Endothelial cell of umbilical vein (primary cell): ENCODE results near the gene MYO1A. TPM values are rescaled to one million over a fixed set of nuclear protein-coding genes. Genes with fewer than 3 reads are reported as not detected.

Experiments
- BruUV-seq: library from RNA; stranded (reverse); fragments of 400-500 nt; replicated peaks from 2 replicates; lab custom pipeline; 2021; lab: Mats Ljungman, UMichigan
- CTCF ChIA-PET: fragments of 300-600, 350-600 bp; sonication (Branson Sonifier 250); formaldehyde crosslinking; loops from one replicate; lab custom pipeline; 2021; ENCODE audit warnings: antibody characterized with exemption, inconsistent platforms; lab: Charles Lee
- POLR2A ChIA-PET: fragments of 300-600, 350-600 bp; sonication (Branson Sonifier 250); formaldehyde crosslinking; loops from one replicate; lab custom pipeline; 2021; ENCODE audit warnings: antibody characterized with exemption, inconsistent platforms; lab: Charles Lee
- DNase-seq: peaks from one replicate; pipeline ENCODE4 v3.0.0-alpha.2; 2011; ENCODE audit warnings: low read depth, low spot score
- FAIRE-seq: peaks from 2 replicates; lab custom pipeline; 2011; peaks lifted over from hg19 to GRCh38; lab: Jason Lieb, UNC
- H2AFZ ChIP-seq: 2 replicates; pipeline ENCODE4 v1.6.0; 2012; ENCODE audit warnings: low read depth, low read length, control low read depth, inconsistent platforms
- H3K27ac ChIP-seq: 2 replicates; pipeline ENCODE4 v1.5.1; 2011; ENCODE audit warnings: low read depth, mild to moderate bottlenecking, control low read depth, low read length, moderate library complexity; ENCODE audit not compliant: insufficient read depth
- H3K27me3 ChIP-seq, 2 experiments: 2 replicates each; pipeline versions ENCODE4 v1.6.0 to v1.6.1; 2011; ENCODE audit warnings: low read length in 2 of 2, mixed read lengths in 1 of 2; ENCODE audit not compliant: control insufficient read depth in 2 of 2, insufficient read depth in 2 of 2
- H3K36me3 ChIP-seq, 2 experiments: 2 replicates in 1 of 2; 3 replicates in 1 of 2; pipeline ENCODE4 v1.5.1; 2011; ENCODE audit warnings: low read length in 2 of 2, mild to moderate bottlenecking in 1 of 2, moderate library complexity in 1 of 2; ENCODE audit not compliant: control insufficient read depth in 2 of 2, insufficient read depth in 2 of 2; ENCODE audit errors: extremely low read depth in 1 of 2
- H3K4me1 ChIP-seq: 3 replicates; pipeline ENCODE4 v1.5.1; 2011; ENCODE audit warnings: mild to moderate bottlenecking, low read length; ENCODE audit not compliant: control insufficient read depth, insufficient read depth; ENCODE audit errors: extremely low read depth
- H3K4me2 ChIP-seq: 2 replicates; pipeline ENCODE4 v1.6.1; 2011; ENCODE audit warnings: low read length, control low read depth, mixed read lengths; ENCODE audit not compliant: insufficient read depth
- H3K4me3 ChIP-seq, 3 experiments: fragments of 200-600 bp in 1 of 3; sonication (generic), shearing (Covaris generic) in 1 of 3; replicated peaks in 1 of 3; 2 replicates each; pipeline ENCODE4 v1.5.1; 2011 to 2016; ENCODE audit warnings: control low read depth in 3 of 3, low read length in 3 of 3, mild to moderate bottlenecking in 2 of 3, inconsistent platforms in 1 of 3, low read depth in 1 of 3, moderate library complexity in 1 of 3; ENCODE audit not compliant: insufficient read depth in 1 of 3
- H3K79me2 ChIP-seq: 2 replicates; pipeline ENCODE4 v1.6.0; 2012; ENCODE audit warnings: low read length, inconsistent platforms; ENCODE audit not compliant: control insufficient read depth, insufficient read depth
- H3K9ac ChIP-seq: replicated peaks from 2 replicates; pipeline ENCODE3; 2011; ENCODE audit warnings: low read length, control low read depth; ENCODE audit not compliant: insufficient read depth; ENCODE audit errors: extremely low read depth
- H3K9me1 ChIP-seq: replicated peaks from 3 replicates; pipeline ENCODE4 v1.6.0; 2011; ENCODE audit warnings: mild to moderate bottlenecking, low read length; ENCODE audit not compliant: control insufficient read depth, insufficient read depth; ENCODE audit errors: extremely low read depth
- H3K9me3 ChIP-seq: replicated peaks from 2 replicates; pipeline ENCODE4 v1.5.1; 2012; ENCODE audit warnings: low read length, inconsistent platforms; ENCODE audit not compliant: control insufficient read depth, insufficient read depth
- H4K20me1 ChIP-seq: replicated peaks from 2 replicates; pipeline ENCODE3; 2011; ENCODE audit warnings: mild to moderate bottlenecking, low read length; ENCODE audit not compliant: control insufficient read depth, insufficient read depth; ENCODE audit errors: extremely low read depth
- EZH2 ChIP-seq: IDR thresholded peaks from 2 replicates; pipeline ENCODE4 v1.6.1; 2012; ENCODE audit warnings: borderline replicate concordance, low read depth, mild to moderate bottlenecking, moderate library complexity, low read length, inconsistent platforms; ENCODE audit not compliant: severe bottlenecking
- FOS ChIP-seq: IDR thresholded peaks from 2 replicates; pipeline ENCODE4 v1.6.1; 2011; ENCODE audit warnings: mild to moderate bottlenecking, low read length, moderate library complexity, borderline replicate concordance; ENCODE audit not compliant: insufficient read depth
- GATA2 ChIP-seq: IDR thresholded peaks from 2 replicates; pipeline ENCODE4 v1.7.0; 2011; ENCODE audit warnings: low read depth, mild to moderate bottlenecking, moderate library complexity, mixed read lengths, low read length; ENCODE audit not compliant: insufficient read length, insufficient read depth
- JUN ChIP-seq: IDR thresholded peaks from 2 replicates; pipeline ENCODE4 v1.6.1; 2011; ENCODE audit warnings: borderline replicate concordance, low read depth; ENCODE audit not compliant: insufficient read length, insufficient read depth
- MYC ChIP-seq: IDR thresholded peaks from one replicate; pipeline ENCODE4 v1.6.1; 2011; ENCODE audit warnings: mild to moderate bottlenecking, low read depth, low read length
- POLR2A ChIP-seq: IDR thresholded peaks from 2 replicates; pipeline ENCODE4 v1.6.1; 2012; ENCODE audit warnings: low read depth, mild to moderate bottlenecking, control low read depth, low read length
- POLR2AphosphoS5 ChIP-seq: IDR thresholded peaks from 2 replicates; pipeline ENCODE4 v1.6.1; 2012; ENCODE audit warnings: low read depth, mild to moderate bottlenecking, control low read depth, low read length, moderate library complexity; ENCODE audit not compliant: insufficient read depth
- dilution Hi-C: fragments of 300-500 bp; cut with MboI; formaldehyde crosslinking; loops from one replicate; pipeline ENCODE4 v1.15.0; 2019; ENCODE audit warnings: low sequenced_read_pairs; ENCODE audit not compliant: extremely low pct_ligation_motif_present
- intact Hi-C: fragments of 100-400 bp; cut with micrococcal nuclease; formaldehyde crosslinking; loops from one replicate; pipeline ENCODE4 v1.10.0; 2022
- polyA plus RNA-seq, 4 experiments: library from polyadenylated mRNA; depleted of rRNA in 3 of 4; stranded (reverse) in 3 of 4; unstranded in 1 of 4; fragments of >200 nt; gene quantifications; 2 replicates each; pipeline versions ENCODE4 v1.2.1 to v1.2.3, GENCODE V29; 2011 to 2012; ENCODE audit warnings: missing spikeins in 1 of 4
- total RNA-seq: library from RNA; stranded (reverse); gene quantifications from 2 replicates; pipeline ENCODE4 v1.2.3, GENCODE V29; 2021
- TF ChIP-seq, protein P1 (sequence below), 2 donors: IDR thresholded peaks; 1 replicate in 1 of 2; 2 replicates in 1 of 2; pipeline ENCODE4 v1.5.1; 2011; ENCODE audit warnings: low read length in 2 of 2, mild to moderate bottlenecking in 2 of 2, moderate library complexity in 2 of 2, control low read depth in 1 of 2, inconsistent platforms in 1 of 2, low read depth in 1 of 2; ENCODE audit not compliant: insufficient read depth in 1 of 2; ENCODE audit errors: extremely low read depth in 1 of 2
- TF ChIP-seq, protein P2 (sequence below): IDR thresholded peaks from 2 replicates; pipeline ENCODE4 v1.6.1; 2011; ENCODE audit not compliant: insufficient read depth, insufficient read length

The MYO1A gene
- total and polyA plus RNA-seq, 2 donors (not counting 3 experiments of a cell fraction or from before 2014, with no cell fraction given): not detected

DNA sequence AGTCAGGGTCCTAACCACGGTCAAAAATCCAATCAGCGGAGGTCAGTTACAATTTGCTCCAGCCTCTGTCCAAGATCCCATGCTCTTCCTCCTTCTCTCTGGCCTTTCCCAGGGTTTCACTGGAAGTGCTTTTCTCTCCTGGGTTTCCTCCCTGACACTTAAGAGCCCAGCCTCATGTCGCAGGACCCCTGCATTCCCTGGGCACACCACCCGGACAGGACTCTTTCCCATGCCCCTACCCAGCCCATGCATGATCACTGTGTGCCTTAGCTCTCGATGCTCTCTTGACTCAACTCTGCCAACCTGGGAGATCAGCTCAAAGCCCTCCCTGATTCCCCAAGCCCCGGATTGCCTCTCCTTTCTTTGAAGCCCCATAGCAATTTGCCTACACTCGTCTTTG lies 18.1 kb downstream of the MYO1A start:
- ChIA-PET POLR2A (no interaction called here), CTCF (interaction anchor here (0.9 to 2.4 kb wide), 6 partner anchors 9 to 30 kb away, joined by 3 to 7 read pairs (median 4); partner anchors contain the start of genes MYO1A and TAC3)
- no TSS peak for BruUV-seq
- Histone ChIP-seq H3K9me1 (no peaks in the 10 kb centered on the region), H3K27me3 (peaks cover 14 to 20% of the 10 kb centered on the region in 2 experiments), H2AFZ (no peak overlapping the region), H3K4me1 (no peaks in the 10 kb centered on the region), H3K4me2 (no peak overlapping the region), H3K4me3 (no peak overlapping the region), H4K20me1 (no peaks in the 10 kb centered on the region), H3K9me3 (no peaks in the 10 kb centered on the region), H3K9ac (no peak overlapping the region), H3K27ac (no peak overlapping the region), H3K36me3 (no peaks in the 10 kb centered on the region), H3K79me2 (no peaks in the 10 kb centered on the region)
- intact Hi-C loops: no loop called here
- FAIRE-seq (peak; percentile 31), DNase-seq (no peak)
- dilution Hi-C loops: no loop called here
- TF ChIP-seq POLR2AphosphoS5 (no peak), JUN (no peak), GATA2 (no peak), POLR2A (no peak), MYC (no peak), EZH2 (no peak), FOS (no peak)
- TF ChIP-seq, protein P1, sequence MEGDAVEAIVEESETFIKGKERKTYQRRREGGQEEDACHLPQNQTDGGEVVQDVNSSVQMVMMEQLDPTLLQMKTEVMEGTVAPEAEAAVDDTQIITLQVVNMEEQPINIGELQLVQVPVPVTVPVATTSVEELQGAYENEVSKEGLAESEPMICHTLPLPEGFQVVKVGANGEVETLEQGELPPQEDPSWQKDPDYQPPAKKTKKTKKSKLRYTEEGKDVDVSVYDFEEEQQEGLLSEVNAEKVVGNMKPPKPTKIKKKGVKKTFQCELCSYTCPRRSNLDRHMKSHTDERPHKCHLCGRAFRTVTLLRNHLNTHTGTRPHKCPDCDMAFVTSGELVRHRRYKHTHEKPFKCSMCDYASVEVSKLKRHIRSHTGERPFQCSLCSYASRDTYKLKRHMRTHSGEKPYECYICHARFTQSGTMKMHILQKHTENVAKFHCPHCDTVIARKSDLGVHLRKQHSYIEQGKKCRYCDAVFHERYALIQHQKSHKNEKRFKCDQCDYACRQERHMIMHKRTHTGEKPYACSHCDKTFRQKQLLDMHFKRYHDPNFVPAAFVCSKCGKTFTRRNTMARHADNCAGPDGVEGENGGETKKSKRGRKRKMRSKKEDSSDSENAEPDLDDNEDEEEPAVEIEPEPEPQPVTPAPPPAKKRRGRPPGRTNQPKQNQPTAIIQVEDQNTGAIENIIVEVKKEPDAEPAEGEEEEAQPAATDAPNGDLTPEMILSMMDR (IDR thresholded peaks at IDR 0.05; ENCODE audit: extremely low read depth in 1 of 2, insufficient read depth in 1 of 2, low read depth in 1 of 2, low read length in 2 of 2): no peak
- TF ChIP-seq, protein P2, sequence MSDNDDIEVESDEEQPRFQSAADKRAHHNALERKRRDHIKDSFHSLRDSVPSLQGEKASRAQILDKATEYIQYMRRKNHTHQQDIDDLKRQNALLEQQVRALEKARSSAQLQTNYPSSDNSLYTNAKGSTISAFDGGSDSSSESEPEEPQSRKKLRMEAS: no peak
